HUES64 (cell line): ENCODE measurements around the gene PTPRN2.

ENCODE experiments used
- H3K27ac ChIP-seq: 2 replicates; pipeline ENCODE4 v1.7.0; 2013; ENCODE audit warnings: low read depth, low read length, inconsistent platforms
- H3K27me3 ChIP-seq: 2 replicates; pipeline ENCODE4 v1.6.1; 2013; ENCODE audit warnings: mild to moderate bottlenecking, low read length; ENCODE audit not compliant: insufficient read depth
- H3K36me3 ChIP-seq: 2 replicates; pipeline ENCODE4 v1.6.1; 2013; ENCODE audit warnings: mild to moderate bottlenecking, low read length; ENCODE audit not compliant: insufficient read depth
- H3K4me1 ChIP-seq: 2 replicates; pipeline ENCODE4 v1.6.1; 2013; ENCODE audit warnings: mild to moderate bottlenecking, low read length, moderate library complexity; ENCODE audit not compliant: insufficient read depth
- H3K4me3 ChIP-seq: 2 replicates; pipeline ENCODE4 v1.5.1; 2013; ENCODE audit warnings: mild to moderate bottlenecking, low read length, moderate library complexity
- H3K9ac ChIP-seq: 2 replicates; pipeline ENCODE4 v1.6.1; 2013; ENCODE audit warnings: mild to moderate bottlenecking, low read depth, low read length
- H3K9me3 ChIP-seq: 2 replicates; pipeline ENCODE4 v1.6.1; 2013; ENCODE audit warnings: low read depth, low read length; ENCODE audit not compliant: insufficient read depth
- WGBS: fragments of 150-250, 120-280 bp; methylation state at CpG from one replicate; pipeline ENCODE4 v1.1.7; 2013; ENCODE audit warnings: missing lambda C conversion rate; 5-methylcytosine and 5-hydroxymethylcytosine counted together

Gene PTPRN2

DNA sequence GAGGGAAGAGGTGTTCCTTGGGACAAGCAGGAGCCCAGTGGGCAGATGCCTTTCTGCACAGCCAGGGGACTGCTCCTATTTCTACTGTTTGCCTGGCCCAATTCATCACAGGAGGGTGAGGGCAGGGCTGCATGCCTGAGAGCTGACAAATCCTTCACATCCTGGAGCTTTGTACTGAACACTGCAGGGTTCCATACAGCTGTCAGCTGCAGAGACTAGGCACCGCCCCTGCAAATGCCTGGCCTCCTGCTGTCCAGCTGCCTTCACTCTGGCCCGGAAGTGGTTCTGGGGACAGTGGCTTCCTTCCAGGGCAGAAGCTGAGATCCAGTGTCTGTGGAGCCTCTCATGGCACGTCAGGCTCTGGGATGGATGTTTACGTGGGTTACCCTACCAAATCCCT lies 780.1 kb downstream of the PTPRN2 start:
- Histone ChIP-seq H3K9ac (no peak overlapping the region), H3K4me3 (no peak overlapping the region), H3K9me3 (peaks cover 91% of the 10 kb centered on the region), H3K27ac (no peak overlapping the region), H3K27me3 (no peaks in the 10 kb centered on the region), H3K4me1 (no peaks in the 10 kb centered on the region), H3K36me3 (no peaks in the 10 kb centered on the region)
- 84% methylated on average over 4 of the region's 4 CpGs for WGBS

DNA sequence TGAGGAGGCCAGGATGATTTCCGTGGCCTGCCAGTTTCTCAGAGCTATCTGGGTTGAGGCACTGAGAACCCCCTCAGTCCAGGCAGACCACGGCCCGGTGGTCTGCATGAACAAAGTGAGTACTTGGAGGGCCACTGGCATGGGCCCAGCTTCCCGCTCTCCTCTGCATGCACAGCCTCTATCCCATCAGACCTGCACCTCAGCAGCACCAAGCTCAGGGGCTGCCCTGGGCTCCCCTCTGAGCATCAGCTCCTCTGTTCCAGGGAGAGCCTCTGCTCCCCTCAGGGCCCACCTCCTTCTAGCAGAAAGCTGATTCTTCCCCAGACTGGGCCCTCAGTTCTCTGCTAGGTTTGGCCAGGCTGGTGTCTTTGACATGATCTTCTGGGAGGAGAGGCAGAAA lies 780.9 kb downstream of the PTPRN2 start:
- Histone ChIP-seq H3K4me3 (no peak overlapping the region), H3K9ac (no peak overlapping the region), H3K9me3 (peaks cover 91% of the 10 kb centered on the region), H3K27ac (no peak overlapping the region), H3K27me3 (no peaks in the 10 kb centered on the region), H3K4me1 (no peaks in the 10 kb centered on the region), H3K36me3 (no peaks in the 10 kb centered on the region)
- WGBS: 61% methylated on average over 4 of the region's 4 CpGs

DNA sequence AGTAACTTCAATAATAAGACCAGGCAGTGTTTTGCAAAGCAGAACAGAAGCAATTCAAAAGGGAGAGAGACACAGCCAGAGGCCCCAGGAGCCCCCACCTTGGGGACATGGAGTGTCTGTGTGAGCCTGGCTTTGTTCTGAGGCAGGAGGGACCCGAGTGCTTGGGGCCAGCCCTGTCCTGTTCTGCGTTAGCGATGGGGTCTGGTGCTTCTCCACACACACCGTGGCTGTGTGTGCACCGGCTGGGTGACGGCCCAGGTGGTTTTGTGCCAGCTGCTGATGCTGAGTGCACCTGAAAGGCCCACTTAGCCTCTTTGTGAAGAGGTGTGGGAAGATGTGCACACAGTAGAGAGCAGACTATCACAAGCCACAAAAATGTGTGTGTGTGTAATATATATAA lies 781.9 kb downstream of the PTPRN2 start:
- H3K27ac ChIP-seq: no peak overlapping the region
- H3K4me1 ChIP-seq: no peaks in the 10 kb centered on the region
- H3K9me3 ChIP-seq: peaks cover 92% of the 10 kb centered on the region
- no peaks in the 10 kb centered on the region for H3K36me3 ChIP-seq
- no peak overlapping the region for H3K9ac ChIP-seq
- H3K27me3 ChIP-seq: no peaks in the 10 kb centered on the region
- no peak overlapping the region for H3K4me3 ChIP-seq
- WGBS: 82% methylated on average over 6 of the region's 6 CpGs

DNA sequence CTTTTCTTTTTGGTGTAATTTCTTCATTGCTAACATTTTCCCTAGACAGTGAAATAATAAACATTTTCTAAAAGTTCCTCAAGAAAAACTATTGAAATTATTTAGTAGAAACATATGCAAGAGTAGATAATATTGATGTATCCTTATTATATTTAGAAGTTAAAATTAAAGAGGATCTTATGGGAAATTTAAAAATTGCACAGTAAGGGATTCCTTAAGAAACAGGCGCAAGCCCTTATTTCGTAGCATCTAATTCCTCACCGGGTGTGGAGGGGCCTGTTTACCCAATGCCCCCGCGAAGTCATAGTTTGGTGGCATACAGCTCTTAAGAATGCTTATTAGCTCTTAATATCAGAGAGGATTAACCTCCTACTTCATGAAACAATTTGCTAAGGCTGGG lies 783.7 kb downstream of the PTPRN2 start:
- 84% methylated on average over 5 of the region's 5 CpGs for WGBS
- Histone ChIP-seq H3K9ac (no peak overlapping the region), H3K9me3 (peaks cover 88% of the 10 kb centered on the region), H3K4me3 (no peak overlapping the region), H3K27me3 (no peaks in the 10 kb centered on the region), H3K27ac (no peak overlapping the region), H3K36me3 (no peaks in the 10 kb centered on the region), H3K4me1 (no peaks in the 10 kb centered on the region)

DNA sequence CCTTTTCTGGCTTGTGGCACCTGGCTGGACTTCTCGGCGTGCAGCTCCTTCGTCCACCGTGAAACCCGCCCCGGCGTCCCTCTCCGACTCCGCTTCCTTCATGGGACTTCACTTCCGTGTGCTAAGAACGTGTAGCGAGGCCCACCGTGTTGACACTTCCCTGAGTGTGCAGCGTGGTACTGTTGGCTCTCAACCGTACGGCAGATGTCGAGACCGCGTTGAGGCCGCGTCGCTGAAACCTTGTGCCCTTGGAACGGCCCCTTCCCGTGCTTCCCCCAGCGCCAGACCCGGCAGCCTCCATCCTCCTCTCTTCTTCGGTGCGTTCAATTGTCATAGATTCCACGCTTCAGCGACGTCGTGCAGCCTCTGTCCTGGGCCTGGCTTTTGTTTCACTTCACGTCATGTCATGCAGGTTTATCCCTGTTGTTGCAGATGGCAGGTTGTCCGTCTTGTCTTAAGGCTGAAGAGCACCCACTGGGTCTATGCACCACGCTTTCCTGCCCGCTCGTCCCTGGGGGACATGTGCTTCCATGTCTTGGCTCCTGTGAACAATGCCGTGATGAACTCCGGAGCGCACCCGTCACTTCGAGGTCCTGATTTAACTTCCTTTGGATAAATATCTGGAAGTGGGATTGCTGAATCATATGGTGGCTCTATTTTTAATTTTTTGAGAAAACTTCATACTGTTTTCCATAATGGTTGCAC lies 785.5 kb downstream of the PTPRN2 start:
- peaks cover 83% of the 10 kb centered on the region for H3K9me3 ChIP-seq
- H3K4me3 ChIP-seq: no peak overlapping the region
- no peaks in the 10 kb centered on the region for H3K27me3 ChIP-seq
- H3K36me3 ChIP-seq: no peaks in the 10 kb centered on the region
- no peaks in the 10 kb centered on the region for H3K4me1 ChIP-seq
- H3K9ac ChIP-seq: no peak overlapping the region
- H3K27ac ChIP-seq: no peak overlapping the region
- WGBS: 90% methylated on average over 42 of the region's 42 CpGs

DNA sequence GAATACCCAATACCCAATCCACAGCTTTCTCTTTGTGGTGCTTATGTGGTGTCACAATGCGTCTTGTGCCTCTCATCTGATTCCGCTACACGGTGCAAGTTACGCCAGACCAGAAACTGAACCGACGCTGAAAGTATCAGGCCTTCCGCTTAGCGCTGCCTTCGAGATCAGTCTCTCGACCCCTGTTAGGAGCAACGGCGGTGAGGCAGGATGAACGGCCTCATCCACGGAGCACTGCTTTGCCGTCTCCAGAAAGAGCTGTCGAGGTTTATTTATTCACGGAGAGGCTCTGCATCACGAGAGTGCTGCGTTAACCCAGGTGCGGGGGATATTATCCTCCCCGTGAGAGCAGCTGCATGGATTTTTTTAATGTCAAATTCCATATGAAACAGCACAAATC lies 786.5 kb downstream of the PTPRN2 start:
- no peaks in the 10 kb centered on the region for H3K4me1 ChIP-seq
- no peak overlapping the region for H3K27ac ChIP-seq
- H3K9ac ChIP-seq: no peak overlapping the region
- no peaks in the 10 kb centered on the region for H3K36me3 ChIP-seq
- no peak overlapping the region for H3K4me3 ChIP-seq
- WGBS: 94% methylated on average over 21 of the region's 21 CpGs
- H3K27me3 ChIP-seq: no peaks in the 10 kb centered on the region
- peaks cover 83% of the 10 kb centered on the region for H3K9me3 ChIP-seq

DNA sequence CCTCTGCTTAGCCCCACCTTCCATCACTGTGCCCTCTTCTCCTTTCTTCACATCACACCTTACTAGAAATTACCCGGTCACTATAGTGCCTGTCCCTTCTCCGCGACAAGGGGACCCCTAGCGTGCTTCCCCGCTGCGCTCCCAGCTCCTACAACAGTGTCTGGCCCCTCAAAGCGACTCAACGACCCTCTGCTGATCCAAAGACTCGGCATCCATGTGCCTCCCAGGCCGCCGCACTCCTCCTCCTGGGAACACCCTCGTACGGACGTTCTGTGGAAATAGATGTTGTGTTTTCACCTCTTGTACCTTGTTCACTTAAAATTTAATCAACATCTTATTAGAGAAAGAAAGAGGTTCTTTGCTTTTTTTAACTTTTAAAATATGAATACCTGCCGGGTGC lies 787.3 kb downstream of the PTPRN2 start:
- WGBS: 87% methylated on average over 12 of the region's 15 CpGs
- H3K4me3 ChIP-seq: no peak overlapping the region
- no peaks in the 10 kb centered on the region for H3K27me3 ChIP-seq
- peaks cover 83% of the 10 kb centered on the region for H3K9me3 ChIP-seq
- no peak overlapping the region for H3K9ac ChIP-seq
- H3K4me1 ChIP-seq: no peaks in the 10 kb centered on the region
- no peak overlapping the region for H3K27ac ChIP-seq
- no peaks in the 10 kb centered on the region for H3K36me3 ChIP-seq

DNA sequence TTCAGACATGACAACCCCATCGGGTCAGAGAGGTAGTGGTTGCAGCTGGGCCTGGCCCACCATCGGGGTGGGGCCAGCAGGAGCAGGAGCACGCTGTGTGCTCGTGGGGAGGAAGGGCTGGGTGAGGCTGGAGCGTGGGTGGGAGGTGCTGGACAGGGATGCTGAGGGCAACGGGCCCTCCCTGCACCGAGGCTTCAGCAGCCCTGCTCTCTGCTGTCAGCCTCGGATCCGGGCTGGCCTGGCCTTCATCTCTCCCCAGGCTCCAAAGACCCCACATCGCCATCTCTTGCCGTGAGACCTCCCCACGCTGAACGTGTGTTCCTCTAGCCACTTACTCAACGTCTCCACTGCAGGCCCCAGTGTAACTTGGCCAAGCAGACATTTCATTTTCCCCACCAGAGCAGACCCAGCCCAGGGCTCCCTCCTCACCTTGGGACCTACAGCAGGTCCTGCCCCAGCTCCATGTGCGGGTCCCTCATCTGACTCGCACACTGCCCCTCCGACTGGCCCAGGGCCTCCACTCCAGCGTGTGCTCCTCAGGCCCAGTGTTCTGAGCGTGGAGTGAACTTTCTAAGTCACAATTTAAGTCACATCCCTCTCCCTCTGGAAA lies 788.4 kb downstream of the PTPRN2 start:
- peaks cover 79% of the 10 kb centered on the region for H3K9me3 ChIP-seq
- H3K4me1 ChIP-seq: no peaks in the 10 kb centered on the region
- H3K27me3 ChIP-seq: no peaks in the 10 kb centered on the region
- H3K9ac ChIP-seq: no peak overlapping the region
- WGBS: 82% methylated on average over 19 of the region's 19 CpGs
- H3K4me3 ChIP-seq: no peak overlapping the region
- H3K27ac ChIP-seq: no peak overlapping the region
- no peaks in the 10 kb centered on the region for H3K36me3 ChIP-seq

DNA sequence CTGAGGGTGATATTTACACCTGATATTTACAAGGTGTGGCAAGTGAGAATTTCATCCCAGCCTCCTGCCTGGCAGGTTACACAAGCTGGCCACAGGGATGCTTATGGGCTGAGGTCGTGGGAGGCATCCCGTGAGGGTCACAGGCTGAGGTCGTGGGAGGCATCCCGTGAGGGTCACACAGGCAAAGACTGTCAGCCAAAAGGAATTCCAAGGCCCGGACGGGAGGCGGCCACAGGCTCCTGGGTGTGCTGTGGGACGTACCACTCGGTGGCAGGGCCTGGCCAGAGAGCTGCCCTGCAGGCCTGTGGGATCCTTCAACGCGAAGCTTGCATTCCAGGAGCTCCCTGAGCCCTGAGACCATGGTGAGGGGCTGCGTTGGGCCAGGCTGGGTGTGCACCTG lies 790.3 kb downstream of the PTPRN2 start:
- H3K27me3 ChIP-seq: no peaks in the 10 kb centered on the region
- H3K9me3 ChIP-seq: peaks cover 80% of the 10 kb centered on the region
- H3K4me1 ChIP-seq: no peaks in the 10 kb centered on the region
- H3K36me3 ChIP-seq: no peaks in the 10 kb centered on the region
- 80% methylated on average over 12 of the region's 12 CpGs for whole genome bisulfite sequencing
- H3K4me3 ChIP-seq: no peak overlapping the region
- H3K9ac ChIP-seq: no peak overlapping the region
- no peak overlapping the region for H3K27ac ChIP-seq

DNA sequence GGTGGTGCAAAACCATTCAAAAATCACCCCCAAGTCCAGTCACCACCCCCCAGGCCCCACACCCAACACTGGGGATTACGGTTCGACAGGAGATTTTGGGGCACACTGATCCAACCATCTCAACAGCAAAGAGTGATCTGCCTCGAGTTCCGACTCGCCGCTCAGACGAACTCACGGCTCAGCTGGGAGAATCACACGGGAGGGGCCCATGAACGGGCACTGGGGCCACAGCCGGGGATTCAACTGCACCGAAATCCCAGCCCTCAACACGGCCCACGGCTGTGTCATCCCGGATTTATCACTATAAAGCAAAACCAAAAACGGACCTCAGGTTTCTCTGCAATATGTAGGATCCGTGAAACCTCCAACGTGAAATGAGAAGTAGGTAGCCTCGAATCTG lies 790.8 kb downstream of the PTPRN2 start:
- H3K27me3 ChIP-seq: no peaks in the 10 kb centered on the region
- H3K4me1 ChIP-seq: no peaks in the 10 kb centered on the region
- no peak overlapping the region for H3K9ac ChIP-seq
- no peak overlapping the region for H3K27ac ChIP-seq
- 90% methylated on average over 19 of the region's 19 CpGs for WGBS
- no peaks in the 10 kb centered on the region for H3K36me3 ChIP-seq
- H3K9me3 ChIP-seq: peaks cover 80% of the 10 kb centered on the region
- H3K4me3 ChIP-seq: no peak overlapping the region

DNA sequence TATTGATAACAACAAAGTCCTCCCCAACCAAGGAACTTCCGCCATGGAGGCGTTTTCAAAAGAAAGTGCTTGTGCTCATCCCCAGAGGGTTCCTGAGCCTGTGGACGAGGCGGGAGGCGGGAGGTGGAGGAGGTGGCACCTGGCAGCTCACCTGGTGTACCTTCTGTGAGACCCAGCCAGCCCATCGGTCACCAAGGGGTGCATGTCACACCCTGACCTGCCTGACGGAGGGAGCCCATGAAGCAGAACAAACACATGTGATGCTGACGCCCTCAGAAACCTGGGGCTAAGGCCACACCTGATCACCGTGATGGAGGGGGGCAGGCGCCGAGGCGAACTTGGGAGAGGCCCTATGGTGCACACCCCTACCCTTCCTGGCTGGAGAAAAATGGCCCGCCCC lies 792.0 kb downstream of the PTPRN2 start:
- Histone ChIP-seq H3K4me1 (no peaks in the 10 kb centered on the region), H3K27me3 (no peaks in the 10 kb centered on the region)

DNA sequence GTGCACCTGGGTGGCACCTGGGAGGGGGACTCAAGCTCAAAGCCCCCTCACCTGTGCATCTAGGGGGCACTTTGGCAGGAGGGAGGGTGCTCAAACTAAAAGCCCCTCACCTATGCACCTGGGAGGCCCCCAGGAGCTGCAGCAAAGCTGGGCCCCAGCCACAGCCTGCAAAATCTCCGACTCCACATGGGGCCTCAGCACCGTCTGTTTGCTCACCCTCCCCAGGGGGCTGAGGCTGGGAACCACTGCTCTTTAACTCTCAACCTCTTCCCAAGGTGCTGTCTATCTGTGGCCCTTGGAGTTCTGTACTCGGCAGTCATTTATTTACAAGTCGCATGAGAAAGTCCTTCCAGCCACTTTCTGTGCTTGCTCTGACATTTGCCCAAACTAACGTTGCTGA lies 792.4 kb downstream of the PTPRN2 start:
- H3K4me1 ChIP-seq: no peaks in the 10 kb centered on the region
- no peaks in the 10 kb centered on the region for H3K27me3 ChIP-seq
- no peak overlapping the region for H3K27ac ChIP-seq
- 81% methylated on average over 5 of the region's 5 CpGs for WGBS
- H3K9me3 ChIP-seq: peaks cover 85% of the 10 kb centered on the region
- H3K4me3 ChIP-seq: no peak overlapping the region
- no peak overlapping the region for H3K9ac ChIP-seq
- no peaks in the 10 kb centered on the region for H3K36me3 ChIP-seq

More for the DNA sequence above, 792.0 kb downstream of the PTPRN2 start:
- Histone ChIP-seq H3K27ac (no peak overlapping the region), H3K36me3 (no peaks in the 10 kb centered on the region), H3K4me3 (no peak overlapping the region), H3K9ac (no peak overlapping the region), H3K9me3 (peaks cover 81% of the 10 kb centered on the region)
- WGBS: 84% methylated on average over 13 of the region's 13 CpGs
